ENCODE data around the gene DMXL2.

- TF ChIP-seq CTCF (IDR thresholded peaks at IDR 0.05; ENCODE audit: insufficient read depth, low read length) = no peak
- TF ChIP-seq POLR2AphosphoS5 (IDR thresholded peaks at IDR 0.05; ENCODE audit: low read depth) = no peak
- no peak for TF ChIP-seq SPI1 (IDR thresholded peaks at IDR 0.05; ENCODE audit: borderline replicate concordance, low read depth)
- TF ChIP-seq REST (IDR thresholded peaks at IDR 0.05; ENCODE audit: insufficient replicate concordance, low read depth) = no peak
These were observed 221.4 kb downstream of the DMXL2 start for GRCh38 chr15:51401051-51401780.
